PFSK-1 (cell line): ENCODE measurements around the gene CHMP6.

Experiments used
- FOXP2 ChIP-seq: optimal IDR thresholded peaks from 2 replicates; pipeline ENCODE3; 2011; ENCODE audit warnings: borderline replicate concordance, control low read depth, inconsistent platforms; ENCODE audit not compliant: insufficient read depth; ENCODE audit errors: extremely low read length, extremely low read depth
- POLR2AphosphoS5 ChIP-seq: IDR thresholded peaks from 2 replicates; pipeline ENCODE4 v1.6.1; 2012; ENCODE audit warnings: low read depth, mild to moderate bottlenecking, control low read depth, low read length, moderate library complexity
- REST ChIP-seq, 2 experiments: IDR thresholded peaks; 2 replicates each; pipeline versions ENCODE4 v1.6.1 to v1.8.0; 2011 to 2012; ENCODE audit warnings: low read depth in 2 of 2, low read length in 2 of 2, control low read depth in 1 of 2, inconsistent platforms in 1 of 2, mild to moderate bottlenecking in 1 of 2, moderate library complexity in 1 of 2; ENCODE audit not compliant: insufficient read depth in 1 of 2
- SIN3A ChIP-seq: IDR thresholded peaks from 2 replicates; pipeline ENCODE4 v1.6.1; 2012; ENCODE audit warnings: mild to moderate bottlenecking, low read length, moderate library complexity, borderline replicate concordance; ENCODE audit not compliant: insufficient read depth
- TAF1 ChIP-seq: IDR thresholded peaks from 2 replicates; pipeline ENCODE4 v1.6.1; 2012; ENCODE audit warnings: low read length, control low read depth, borderline replicate concordance; ENCODE audit not compliant: insufficient read depth

The CHMP6 gene

GRCh38 chr17:81029859-81030258 lies 38.2 kb downstream of the CHMP6 start:
- TF ChIP-seq REST (IDR thresholded peaks at IDR 0.05; ENCODE audit: insufficient read depth in 1 of 2, low read depth in 2 of 2, low read length in 2 of 2), result no peak

GRCh38 chr17:81030741-81031565 lies 39.3 kb downstream of the CHMP6 start:
- TF ChIP-seq TAF1 (no peak), SIN3A (no peak), POLR2AphosphoS5 (no peak), FOXP2 (no peak), REST (IDR thresholded peaks at IDR 0.05; ENCODE audit: insufficient read depth in 1 of 2, low read depth in 2 of 2, low read length in 2 of 2) (no peak)

GRCh38 chr17:81031566-81032550 lies 40.2 kb downstream of the CHMP6 start:
- TF ChIP-seq POLR2AphosphoS5, result no peak
- no peak for TF ChIP-seq SIN3A
- no peak for TF ChIP-seq FOXP2
- TF ChIP-seq REST (IDR thresholded peaks at IDR 0.05; ENCODE audit: insufficient read depth in 1 of 2, low read depth in 2 of 2, low read length in 2 of 2), result no peak
- no peak for TF ChIP-seq TAF1

GRCh38 chr17:81032641-81033480 lies 41.2 kb downstream of the CHMP6 start:
- TF ChIP-seq FOXP2 (no peak), SIN3A (no peak), TAF1 (no peak), POLR2AphosphoS5 (no peak), REST (IDR thresholded peaks at IDR 0.05; ENCODE audit: insufficient read depth in 1 of 2, low read depth in 2 of 2, low read length in 2 of 2) (no peak)
